NCI-H774 (cell line): ENCODE measurements around the gene FAM114A1.
"Not testable (repeated sequence)": the region's sequence is repeated elsewhere in the genome, so short reads cannot be mapped to it uniquely, and the experiment has no call there.

Experiments
- DNase-seq: peaks from one replicate; lab custom pipeline; 2025; lab: John Stamatoyannopoulos, UW

Gene FAM114A1

DNA sequence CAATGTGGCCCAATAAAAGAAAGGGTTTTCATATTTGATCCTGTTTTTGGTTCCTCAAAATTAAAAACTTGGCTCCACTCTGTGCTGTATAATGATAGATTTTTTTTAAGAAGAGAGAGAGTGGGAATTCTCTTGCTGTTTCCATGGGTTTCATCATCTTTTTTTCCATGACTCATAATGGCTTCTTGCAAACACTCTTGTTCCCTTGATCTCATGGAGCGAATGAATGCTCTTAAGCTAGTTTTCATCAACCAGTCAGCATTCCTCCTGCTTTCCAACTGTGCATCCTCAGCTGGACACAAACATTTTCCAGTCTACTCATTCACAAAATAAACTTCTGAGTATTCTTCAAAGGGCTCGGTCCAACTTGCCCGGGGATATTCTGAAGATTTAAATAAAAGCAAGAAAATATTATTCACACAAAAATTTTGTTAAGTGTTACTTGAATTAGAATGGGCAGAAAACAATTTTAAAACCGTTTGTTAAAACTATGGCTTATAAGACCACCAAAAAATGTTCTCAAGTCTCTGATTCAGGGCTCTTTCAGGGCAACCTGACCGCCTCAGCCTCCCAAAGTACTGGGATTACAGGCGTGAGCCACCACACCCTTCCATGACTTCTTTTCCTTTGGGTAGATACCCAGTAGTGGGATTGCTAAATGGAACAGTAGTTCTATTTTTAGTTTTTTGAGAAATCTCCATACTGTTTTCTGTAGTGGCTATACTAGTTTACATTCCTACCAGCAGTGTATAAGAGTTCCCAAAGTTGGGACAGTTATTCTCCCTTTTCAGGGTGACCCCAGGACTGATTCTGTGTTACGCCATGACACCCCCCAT, 99.9 kb downstream of the FAM114A1 start:
- no peak for DNase-seq

DNA sequence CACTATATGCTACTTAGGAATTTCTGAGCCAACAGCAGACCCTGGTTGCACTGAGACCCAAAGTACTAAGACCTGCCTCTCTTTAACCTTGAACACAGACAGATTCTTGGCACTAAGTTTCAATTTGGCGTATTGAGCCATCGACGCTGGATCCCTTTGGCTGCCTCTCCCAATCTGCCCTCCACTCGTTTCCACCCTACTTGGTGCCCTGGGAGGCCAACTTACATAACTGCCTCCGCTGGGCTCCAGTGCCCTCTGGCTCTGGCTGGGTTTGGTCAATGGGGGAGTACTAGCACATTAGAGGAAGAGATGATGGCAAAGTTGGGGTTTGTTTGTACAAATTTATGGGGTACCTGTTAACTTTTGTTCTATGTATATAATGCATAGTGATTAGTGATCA, 101.1 kb downstream of the FAM114A1 start:
- DNase-seq: no peak

DNA sequence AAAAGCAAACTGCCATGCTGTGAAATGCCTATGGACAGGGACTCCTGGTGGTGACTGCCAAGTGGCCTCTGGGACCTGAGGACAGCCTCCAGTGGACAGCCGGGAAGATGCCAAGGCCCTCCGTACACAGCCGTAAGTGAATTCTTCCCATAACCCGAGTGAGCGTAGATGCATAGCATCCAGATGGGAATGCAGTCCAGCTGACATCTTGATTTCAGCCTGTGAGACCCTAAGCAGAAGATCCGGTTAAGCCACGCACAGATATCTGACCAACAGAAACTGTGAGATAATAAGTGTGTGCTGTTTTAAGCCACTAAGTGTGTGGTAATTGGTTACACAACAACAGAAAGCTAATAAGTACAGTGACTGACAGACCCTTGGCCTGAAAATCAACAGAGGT, 108.7 kb downstream of the FAM114A1 start:
- DNase-seq: no peak

DNA sequence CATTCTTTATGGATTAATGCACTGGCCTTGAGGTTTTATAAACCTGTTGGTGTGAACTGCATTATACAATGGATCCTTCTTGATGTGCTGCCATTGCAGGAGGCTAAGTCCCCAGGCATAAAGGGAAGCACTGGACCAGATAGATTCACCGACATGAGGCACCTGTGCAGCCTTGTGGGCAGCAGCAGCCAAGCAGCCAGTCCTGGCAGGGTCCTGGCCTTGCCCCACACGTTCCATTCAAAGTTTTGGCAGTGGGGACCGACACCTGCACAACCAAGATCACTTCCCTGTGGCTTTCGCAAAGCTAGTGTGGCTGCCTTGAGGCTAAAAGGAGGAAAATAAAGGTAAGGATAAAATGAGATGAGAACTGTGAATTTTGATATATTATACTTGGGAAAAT, 111.5 kb downstream of the FAM114A1 start:
- no peak for DNase-seq

DNA sequence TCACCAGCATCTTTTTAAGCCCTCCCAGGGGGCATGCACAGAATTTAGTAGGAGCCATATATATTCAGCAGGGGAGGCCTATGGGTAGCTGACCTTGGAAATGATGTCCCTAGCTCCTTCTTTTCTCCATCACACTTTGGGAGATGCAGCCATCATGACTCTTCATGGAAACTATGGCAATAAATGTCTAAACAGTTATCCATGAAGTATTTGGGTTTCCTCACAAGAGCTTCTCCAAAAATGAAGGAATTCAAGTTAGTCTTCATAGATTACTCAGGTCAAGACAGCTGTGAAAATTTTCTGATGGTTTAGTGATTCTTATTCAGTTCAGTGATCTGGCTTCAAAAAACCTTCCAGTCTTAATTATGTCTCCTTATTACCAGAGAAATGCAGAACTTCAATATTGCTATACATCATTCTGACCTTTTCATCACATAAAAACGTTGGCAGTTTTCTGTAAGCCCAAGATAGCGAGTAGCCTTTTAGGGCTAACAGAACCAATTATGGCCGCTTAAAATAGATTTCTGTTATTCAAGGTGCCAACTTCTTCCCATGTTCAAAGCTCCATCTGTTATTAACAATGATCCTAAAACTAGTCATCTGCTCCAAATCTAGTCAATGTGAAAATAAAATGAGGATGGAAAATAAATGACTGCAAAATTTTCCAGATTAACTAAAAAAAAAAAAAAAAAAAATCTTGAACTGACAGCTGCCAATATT, 112.1 kb downstream of the FAM114A1 start:
- DNase-seq: no peak

DNA sequence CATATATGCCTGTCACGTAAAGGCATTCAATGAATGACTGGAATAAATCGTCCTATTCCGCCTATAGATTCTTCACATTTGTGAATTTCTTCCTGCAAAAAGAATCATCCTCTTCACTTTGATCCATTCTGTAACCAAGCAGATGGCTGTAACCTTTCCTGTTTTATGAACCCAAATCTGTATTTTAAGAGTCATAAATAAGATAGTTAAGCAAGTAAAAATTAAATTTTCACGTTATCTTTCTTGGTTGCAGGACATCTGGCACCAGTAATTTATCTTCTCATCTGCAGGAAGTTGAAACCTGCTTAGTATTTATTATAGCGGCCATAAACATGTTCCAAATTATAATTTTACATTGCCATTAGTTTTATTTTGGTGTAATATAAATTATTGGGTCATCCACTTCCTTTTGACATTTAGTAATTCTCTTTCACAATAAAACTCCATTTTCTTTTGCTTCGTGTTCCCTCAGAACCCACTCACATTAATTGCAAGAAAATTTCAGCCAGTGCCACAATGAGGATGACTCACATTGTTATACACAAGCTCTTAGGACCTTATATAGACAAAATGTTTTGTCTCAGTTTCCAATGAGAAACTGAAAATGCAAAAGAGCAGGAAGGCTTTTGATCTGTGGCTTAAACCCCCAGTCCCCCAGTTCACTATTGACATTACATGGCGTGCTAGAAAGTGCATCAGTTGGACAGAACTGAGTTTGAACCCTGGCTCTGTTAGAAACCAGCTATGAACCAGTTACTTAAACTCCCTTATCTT, 113.5 kb downstream of the FAM114A1 start:
- no peak for DNase-seq

DNA sequence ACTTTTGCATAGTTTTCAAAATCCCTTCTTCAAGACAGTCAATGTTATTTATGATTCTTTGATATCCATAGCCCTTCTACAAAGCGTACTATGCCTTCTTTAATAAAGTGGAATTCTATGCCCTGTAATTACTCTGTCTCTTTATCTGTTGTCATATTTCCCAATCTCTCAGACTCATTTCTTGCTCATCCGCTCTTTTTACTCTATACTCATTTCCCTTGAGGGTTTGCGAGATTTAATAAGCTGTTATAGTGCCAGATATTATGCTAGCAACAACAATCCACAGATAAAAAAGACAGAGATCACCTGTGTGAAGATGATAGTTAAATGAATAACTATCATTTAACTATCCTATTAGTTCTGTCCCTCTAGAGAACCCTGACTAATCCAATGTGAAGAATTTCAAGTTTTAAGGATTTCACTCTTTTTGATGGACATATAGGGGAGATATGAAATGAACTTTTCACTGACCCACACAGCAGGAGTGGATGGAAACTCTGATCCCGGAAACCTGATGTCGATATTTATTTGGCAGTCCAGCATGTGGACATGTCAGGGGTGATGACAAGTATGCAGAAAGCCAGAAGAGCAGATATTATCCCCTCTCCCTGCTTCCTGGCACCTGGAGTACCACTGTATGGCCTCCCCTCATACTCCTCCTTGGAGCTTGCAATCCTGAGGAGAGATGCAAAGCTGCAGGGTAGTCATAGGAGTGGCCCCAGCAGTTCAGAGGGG, 114.9 kb downstream of the FAM114A1 start:
- DNase-seq: no peak

DNA sequence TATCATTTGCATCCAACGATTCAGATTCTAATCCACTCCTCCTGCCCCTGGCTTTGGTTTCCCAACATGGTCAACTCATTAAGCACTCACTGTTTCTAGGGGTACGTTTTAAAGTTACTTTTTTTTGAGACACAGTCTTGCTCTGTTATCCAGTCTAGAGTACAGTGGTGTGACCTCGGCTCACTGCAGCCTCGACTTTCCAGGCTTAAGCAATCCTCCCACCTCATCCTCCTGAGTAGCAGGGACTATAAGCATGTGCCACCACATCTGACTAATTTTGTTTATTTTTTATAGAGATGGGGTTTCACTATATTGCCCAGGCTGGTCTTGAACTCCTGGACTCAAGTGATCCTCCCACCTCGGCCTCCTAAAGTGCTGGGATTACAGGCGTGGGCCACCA, 115.7 kb downstream of the FAM114A1 start:
- DNase-seq: no peak

DNA sequence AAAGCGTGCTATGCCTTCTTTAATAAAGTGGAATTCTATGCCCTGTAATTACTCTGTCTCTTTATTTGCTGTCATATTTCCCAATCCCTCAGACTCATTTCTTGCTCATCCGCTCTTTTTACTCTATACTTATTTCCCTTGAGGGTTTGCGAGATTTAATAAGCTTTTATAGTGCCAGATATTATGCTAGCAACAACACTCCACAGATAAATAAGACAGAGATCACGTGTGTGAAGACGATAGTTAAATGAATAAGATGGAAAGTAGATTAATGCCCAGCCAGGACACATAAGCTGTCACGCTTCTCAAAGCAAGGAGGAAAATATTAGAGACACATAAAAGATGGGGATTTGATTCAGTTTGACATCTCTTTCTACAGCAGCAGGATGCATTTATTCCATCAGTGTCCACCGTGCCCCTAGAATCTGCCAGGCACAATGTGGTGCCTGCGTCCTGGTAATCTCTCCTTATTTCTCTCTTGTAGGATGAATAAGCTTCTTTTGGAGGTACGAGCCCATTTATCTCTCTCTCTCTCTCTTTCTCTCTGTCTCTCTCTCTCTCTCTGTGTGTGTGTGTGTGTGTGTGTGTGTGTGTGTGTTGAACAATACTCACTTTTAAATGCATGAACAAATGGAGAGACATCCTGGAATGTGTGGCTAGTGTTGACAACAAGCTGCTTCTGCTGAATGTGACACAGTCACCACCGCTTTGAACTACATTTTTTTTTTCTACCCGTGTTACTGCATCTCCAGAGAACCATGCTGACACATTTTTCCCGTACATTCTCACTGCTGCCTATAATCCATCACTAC, 116.4 kb downstream of the FAM114A1 start:
- DNase-seq: no peak

DNA sequence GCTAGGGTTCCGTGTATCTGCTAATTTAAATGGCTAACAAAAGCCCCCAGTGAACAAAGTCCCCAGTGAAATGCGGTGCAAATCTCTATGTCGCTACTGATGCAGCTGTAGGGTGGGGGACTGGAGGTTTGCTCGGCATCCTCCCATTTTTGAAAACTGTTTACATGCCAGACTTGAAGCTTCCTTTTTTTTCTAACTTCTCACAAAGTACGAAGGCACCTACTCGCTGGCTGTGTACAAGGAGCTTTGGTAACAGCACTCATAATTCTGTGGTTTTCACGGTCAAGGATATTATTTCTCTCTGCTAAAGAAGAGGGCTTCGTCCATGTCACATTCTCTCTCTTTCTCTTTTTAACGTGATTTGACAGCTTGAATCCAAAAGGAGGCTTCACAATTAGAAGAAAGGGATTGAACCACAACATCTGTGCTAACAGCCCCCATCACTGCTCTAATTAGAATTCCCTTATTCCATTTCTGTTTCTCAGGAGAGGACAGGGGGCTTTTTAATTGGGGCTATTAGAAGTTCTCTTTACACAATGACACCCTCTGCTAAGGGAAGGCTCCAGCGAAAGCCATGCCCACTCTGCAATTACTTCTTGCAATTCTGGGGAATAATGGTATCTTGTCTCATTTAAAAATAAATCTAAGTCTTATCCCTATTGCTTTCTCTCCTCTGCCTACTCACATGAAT, 117.9 kb downstream of the FAM114A1 start:
- DNase-seq: no peak

DNA sequence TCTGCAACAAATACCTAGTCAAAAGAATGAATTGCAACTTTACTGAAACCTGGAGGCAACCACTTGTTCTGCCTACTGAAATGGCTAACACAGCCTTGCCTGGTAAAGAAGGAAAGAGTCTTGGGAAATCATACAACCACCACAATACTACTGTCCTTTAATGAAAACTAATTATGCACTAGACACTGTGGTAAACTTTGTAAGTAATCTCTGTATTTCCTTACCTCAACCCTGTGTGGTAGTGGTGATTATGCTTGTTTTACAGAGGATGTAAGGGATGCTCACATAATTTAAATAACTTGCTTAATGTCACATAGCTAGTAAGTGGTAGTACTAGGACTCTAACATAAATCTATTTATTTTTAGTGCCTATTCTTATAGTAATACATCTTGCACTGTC, 119.9 kb downstream of the FAM114A1 start:
- no peak for DNase-seq

DNA sequence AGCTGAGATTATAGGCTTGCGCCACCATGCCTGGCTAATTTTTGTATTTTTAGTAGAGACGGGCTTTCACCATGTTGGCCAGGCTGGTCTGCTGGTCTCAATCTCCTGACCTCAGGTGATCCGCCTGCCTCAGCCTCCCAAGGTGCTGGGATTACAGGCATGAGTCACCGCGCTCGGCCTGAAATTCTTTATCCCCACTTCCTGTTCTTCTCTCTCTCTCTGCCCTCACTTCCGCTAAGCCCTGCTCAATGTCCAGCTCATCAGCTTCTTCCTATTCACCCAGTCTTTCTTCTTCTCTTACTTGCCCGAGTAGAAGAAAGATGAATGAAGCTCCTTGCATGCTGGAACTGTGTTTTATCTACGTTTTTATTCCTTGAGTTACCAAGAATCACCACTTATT, 120.7 kb downstream of the FAM114A1 start:
- not testable (repeated sequence) for DNase-seq

DNA sequence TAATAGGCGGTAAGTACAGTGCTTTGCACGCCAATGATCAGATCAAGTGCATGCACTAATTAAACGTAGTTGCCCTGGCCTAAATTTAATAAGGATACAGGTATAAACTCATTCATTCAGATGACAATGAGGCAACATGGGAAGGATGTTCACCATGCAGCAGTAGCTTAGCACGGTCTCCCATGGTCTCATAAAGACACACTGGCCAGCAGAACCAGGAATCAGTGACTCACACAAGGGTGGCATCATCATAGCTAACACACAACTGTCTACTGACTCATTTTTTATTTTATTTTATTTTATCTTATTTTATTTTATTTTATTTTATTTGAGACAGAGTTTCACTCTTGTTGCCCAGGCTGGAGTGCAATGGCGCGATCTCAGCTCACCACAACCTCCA, 121.9 kb downstream of the FAM114A1 start:
- no peak for DNase-seq

DNA sequence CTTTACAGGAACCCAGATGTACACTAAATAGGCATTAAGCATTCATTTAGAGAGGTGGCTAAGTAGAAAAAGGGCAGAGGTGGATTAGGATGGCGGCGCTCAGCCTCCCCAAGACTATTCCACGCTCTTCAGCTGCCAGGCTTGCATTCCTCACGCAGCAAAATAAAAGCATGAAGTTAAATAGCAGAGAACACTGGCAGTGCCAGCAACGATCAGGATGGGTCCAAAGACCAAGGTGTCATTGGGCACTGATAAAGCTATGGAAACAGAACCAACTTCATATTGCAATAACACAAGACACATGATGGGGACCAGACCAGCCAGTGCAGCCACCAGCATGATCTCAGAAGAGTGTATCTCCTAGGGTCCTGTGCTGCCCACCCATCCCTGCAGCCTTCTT, 122.6 kb downstream of the FAM114A1 start:
- no peak for DNase-seq

DNA sequence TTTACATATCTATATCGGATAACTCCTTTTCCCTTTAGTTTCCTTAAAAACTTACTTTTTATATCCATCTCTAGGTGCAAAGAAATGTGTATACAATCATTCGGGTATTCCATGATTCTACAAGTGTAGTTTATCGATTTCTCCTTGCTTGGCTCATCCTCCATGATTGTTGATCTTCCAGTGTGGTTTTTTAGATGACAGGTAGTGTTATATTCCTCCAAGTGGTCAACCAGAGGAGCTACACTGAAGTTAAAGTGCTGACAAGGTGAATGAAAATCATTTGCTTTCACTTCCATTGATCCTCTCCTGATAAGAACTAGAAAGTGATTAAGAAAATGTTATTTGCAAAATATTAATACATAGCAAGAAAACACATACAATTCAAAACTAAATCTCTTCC, 126.1 kb downstream of the FAM114A1 start:
- DNase-seq: no peak

DNA sequence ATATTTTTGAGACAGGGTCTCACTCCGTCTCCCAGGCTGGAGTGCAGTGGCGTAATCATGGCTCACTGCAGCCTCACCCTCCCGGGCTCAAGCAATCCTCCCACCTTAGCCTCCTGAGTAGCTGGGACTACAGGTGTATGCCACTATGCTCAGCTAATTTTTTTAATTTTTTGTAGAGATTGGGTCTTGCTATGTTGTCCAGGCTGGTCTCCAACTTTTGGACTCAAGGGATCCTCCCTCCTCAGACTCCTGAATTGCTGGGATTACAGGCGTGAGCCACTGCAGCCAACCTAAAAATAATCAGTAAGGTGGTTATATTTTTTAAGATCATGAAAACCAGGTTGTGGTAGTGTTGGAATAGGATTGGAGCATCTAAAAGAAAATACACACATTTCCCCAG, 126.5 kb downstream of the FAM114A1 start:
- DNase-seq: no peak
